CD4-positive, alpha-beta T cell treated with Interleukin-4 for 1 hour (primary cell): ENCODE results near the gene SLBP.
"Not testable (repeated sequence)": the region's sequence is repeated elsewhere in the genome, so short reads cannot be mapped to it uniquely, and the experiment has no call there.

ENCODE experiments used
- DNase-seq, 2 donors: peaks; one replicate each; pipeline ENCODE4 v3.0.0-alpha.2; 2020 to 2022

Gene SLBP

DNA sequence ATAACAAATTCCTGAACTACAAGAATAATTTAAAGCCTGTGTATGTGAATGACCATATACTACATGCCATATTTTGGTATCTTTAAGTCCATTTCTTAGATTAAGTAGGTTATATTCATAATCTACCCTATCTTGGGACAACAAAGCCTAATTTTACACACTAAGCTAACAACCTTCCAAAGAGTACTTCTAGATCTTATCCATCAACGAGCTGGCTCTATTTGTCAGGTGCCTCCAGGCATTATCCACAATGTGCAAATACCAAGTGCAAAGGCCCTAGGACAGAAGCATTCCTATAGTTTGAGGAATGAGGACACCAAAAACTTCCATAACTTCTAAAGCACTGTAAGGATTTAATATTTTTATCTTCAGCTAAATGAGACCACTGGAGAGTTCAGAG lies 3.5 kb downstream of the SLBP start:
- no peak for DNase-seq

DNA sequence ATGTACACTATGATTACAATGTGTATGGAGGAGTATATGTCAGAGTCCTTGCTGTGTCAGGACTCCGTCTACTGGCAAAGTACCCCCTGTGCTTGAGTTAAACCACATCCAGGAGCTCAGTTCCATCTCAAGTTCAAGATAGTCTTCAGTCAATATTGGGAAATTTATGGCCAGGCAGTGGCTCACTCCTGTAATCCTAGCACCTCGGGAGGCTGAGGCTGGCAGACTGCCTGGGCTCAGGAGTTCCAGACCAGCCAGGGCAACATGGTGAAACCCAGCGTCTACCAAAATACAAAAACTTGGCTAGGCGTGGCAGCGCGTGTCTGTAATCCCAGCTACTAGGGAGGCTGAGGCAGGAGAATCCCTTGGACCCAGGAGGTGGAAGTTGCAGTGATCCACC lies 5.8 kb downstream of the SLBP start:
- DNase-seq: no peak

DNA sequence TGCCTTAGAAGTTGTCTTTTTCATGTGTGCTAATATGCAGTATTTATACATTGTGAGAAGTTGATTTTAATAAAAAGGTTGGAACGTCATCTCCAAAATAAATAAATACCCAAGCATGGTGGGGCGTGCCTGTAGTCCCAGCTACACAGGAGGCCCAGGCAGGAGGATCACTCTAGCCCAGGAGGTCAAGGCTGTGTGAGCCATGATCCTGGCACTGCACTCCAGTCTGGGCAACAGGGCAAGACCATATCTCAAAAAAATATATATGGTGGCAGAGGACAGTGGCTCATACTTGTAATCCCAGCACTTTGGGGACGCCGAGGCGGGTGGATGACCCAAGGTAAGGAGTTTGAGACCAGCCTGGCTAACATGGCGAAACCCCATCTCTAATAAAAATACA lies 6.4 kb downstream of the SLBP start:
- no peak for DNase-seq

DNA sequence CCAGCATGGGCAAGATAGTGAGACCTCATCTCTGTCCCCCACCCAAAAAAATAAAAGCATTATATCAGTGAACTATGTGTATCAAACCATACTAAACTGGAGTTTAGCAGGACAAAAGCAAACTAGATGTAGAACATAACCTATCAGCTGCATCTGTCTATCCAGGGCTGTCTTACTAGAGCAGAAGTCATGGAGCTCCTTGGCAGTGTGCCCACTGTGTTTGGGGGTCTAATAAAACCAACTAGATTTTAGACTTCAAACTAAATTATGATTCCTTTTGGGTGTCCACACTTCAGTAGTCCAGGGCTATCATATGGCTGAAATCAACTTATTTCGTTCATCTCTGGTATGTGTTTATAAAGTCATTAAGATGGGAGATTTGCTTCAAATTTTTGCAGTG lies 8.3 kb downstream of the SLBP start:
- DNase-seq: no peak

DNA sequence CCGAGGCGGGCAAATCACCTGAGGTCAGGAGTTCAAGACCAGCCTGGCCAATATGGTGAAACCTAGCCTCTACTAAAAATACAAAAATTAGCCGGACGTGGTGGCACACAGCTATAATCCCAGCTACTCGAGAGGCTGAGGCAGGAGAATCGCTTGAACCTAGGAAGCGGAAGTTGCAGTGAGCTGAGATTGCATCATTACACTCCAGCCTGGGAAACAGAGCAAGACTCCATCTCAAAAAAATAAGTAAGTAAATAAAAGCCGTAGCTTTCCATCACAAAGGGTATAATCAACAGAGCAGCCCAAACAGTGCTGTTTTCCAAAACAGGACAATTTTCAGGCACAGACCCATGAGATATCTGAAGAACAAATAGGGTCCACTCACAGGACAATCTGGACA lies 10.4 kb downstream of the SLBP start:
- DNase-seq: not testable (repeated sequence)

DNA sequence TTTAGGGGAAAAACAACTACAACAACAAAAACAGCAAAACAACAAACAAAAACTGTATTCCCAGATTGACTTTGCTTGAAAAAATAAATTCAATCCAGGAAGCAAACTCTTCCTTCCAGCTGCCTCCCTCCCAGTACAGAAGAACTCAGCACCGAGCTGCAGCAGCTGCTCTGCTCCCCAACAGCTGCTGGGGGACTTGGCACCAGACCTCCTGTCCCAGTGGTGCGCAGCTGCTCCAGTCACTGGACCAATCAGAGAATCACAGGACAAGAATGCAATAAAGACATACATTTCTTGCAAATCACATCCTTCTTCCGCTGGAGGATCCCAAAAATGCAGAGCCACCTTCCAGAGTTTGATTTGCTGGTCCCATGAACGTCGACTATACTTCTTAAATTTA lies 16.2 kb downstream of the SLBP start:
- no peak for DNase-seq

DNA sequence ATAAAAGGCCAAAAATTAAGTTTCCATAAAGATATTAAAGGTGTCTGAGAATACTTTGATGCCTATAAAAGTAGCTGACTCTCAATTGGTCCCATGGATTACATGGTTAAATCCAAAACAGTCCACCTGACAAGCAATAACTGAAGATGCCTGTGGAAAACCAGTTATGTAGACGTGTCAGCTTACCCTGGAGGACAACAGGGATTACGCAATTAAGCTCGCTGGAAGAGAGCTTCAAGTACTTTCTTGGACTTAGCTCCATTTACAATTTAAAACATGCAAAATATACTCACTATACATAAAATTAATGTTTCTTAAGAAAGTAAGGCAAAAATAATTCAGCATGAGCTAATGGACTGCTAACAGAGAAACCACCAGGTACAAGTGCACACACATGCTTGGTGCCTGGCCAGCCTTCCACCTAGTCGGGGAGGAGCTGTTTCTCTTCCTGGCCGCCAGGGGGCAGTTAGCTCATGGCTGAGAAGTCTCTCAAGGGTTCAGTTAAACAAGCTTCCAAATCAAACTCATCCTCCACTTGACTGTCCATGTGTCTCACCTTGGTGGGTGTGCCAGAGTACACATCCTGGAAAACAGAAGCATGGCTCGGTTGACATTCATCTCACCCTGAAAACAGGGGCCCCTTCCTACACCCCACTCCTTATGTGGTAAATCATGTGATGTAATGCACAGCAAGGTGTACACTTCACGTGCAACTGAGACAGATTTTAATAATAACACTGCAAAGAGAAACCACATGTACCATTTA lies 18.8 kb downstream of the SLBP start:
- DNase-seq: peak; percentile 83 to 87

DNA sequence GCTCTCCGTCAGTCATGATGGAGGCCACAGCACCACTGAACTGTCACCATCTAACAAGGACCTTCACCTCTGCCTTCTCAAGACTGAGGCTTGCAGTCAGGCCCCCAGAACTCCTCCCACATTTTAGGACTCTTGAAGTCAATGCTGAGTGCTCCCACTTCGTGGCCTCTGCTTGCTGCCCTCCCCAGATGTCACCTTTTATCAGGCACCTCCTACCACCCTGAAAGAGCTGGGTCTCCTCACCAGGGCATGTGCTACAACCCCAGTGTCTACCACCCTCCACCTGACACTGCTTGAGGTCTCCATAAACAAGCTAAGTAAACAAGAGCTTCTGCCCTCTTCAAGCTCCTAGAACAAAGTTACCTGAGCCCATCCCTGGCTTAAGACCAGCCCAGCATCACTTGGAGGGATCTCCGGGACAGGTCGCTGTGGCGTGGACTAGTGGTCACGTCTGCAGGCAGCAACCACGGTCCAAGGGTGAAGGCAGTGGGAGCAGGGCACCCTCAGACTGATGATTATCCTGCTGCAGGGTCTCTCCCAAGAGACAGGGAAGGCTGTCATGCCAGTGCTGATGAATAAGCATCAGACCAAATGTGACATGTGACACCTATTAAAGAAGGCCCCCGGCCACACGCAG lies 20.3 kb downstream of the SLBP start:
- no peak for DNase-seq

DNA sequence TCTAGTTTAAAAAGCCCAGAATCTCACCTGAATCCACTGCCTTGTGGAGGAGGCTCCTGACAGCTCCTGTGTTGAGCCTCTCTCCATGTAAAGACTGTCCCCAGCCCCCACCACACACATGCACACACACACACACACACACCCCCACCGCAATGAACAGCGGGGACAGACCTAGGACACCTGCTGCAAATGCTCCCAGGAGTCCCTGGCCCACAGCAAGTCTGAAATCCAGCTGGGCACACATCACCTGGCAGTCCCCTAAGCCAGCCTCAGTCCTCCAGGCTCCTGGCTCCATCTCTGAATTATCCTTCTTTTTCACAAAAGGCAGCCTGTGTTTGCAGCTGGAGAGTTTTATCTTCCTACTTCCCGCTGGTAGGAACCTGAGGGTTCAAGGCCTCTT lies 21.4 kb downstream of the SLBP start:
- no peak for DNase-seq

DNA sequence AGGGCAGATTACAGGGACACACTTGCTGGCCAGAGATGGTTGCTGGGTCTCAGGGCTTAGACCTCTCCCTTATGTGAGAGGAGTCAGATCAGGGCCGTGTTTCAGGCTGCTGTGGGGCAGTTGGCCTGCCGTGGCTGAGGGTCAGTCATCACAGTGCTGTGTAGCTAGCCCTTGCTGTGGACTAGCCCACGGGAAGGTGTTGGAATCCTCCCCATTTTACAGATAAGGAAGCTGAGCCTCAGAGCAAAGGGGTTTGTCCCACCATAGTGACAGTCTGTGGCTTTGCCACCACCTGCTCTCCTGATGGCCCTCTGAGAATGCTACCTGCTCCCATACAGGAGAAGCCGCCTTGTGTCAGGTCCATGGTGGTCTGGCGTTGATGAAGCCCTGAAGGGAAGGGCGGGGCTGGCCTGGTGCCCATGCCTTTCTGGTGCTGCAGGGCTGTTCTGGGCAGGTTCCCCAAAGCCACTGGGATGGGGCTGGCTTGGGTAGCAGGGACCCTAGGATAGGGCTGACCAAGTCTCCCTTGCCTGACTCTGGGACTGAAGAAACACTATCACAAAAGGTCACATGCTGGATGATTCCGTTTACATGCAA lies 25.6 kb downstream of the SLBP start:
- no peak for DNase-seq

DNA sequence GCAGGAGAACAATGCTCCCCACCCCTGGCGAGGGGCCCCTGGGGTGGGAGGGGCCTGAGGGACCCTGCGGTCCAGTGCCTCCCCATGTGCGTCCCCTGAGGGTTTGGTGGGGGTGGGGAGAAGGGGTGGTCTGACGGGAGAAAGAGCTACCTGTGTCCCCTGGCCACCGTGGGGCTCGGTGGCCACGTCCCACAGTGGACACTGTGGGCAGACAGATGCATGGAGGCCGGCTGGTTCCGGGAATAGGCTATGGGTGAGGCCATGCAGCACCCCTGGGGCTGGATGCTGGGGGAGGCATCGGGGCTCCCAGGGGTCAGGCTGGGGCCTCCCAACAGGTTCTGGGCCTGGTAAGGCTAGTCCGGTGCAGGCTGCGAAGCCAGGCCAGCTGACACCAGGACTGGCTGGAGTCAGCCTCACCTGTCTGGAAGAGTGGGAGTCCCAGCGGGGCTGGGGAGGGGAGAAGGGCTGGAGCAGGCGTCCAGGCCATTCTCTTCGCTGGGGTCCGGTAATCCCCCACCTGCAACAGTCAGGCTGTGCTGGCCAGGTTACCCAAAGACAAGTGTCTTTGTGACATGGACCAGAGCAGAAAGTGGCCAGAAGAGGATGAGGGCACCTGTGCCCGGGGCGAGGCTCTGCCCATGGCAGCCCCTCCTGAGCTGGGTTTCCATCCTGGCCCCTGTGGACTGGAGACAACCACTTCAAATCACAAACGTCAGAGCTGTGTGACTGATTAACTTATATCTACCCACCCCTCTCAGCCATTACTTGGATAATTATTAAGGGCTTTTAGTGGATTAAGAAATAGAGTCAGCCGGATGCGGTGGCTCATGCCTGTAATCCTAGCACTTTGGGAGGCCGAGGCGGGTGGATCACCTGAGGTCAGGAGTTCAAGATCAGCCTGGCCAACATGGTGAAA lies 26.6 kb downstream of the SLBP start:
- DNase-seq: no peak

DNA sequence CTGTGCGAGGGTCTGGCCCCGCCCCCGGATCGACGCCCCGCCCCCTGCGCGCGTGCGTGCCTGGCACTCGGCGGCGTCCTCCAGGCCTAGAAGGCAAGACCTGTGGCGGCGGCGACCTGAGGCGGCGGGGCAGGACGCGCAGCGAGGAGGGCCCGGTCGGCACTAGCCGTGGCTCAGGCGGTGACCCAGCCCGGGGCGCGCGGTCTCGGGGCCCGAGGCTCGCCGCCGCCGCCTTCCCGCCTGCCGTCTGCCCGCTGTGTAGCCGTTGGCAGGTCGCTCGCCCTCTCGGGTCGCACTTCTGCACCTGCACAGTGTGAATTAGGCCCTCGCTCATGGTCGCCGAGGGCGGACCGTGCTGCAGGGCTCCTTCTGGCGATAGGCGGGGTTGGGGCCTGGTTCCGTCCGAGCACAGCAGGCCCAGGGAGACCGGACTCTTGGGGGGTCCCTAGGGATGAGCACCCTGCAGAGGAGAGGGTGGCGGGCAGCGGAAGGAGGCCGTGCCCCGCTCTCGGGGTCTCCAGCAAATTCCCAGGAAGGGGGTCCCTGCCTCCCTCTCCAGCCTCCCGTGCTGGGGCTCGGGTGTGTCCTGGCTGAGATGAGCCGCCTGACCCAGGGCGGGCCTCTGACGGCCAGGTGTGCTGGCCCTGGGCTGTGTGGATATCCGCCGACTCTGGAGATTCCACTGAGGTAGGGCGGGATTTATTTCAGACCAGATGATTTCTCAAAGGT lies 27.4 kb downstream of the SLBP start:
- DNase-seq: no peak

DNA sequence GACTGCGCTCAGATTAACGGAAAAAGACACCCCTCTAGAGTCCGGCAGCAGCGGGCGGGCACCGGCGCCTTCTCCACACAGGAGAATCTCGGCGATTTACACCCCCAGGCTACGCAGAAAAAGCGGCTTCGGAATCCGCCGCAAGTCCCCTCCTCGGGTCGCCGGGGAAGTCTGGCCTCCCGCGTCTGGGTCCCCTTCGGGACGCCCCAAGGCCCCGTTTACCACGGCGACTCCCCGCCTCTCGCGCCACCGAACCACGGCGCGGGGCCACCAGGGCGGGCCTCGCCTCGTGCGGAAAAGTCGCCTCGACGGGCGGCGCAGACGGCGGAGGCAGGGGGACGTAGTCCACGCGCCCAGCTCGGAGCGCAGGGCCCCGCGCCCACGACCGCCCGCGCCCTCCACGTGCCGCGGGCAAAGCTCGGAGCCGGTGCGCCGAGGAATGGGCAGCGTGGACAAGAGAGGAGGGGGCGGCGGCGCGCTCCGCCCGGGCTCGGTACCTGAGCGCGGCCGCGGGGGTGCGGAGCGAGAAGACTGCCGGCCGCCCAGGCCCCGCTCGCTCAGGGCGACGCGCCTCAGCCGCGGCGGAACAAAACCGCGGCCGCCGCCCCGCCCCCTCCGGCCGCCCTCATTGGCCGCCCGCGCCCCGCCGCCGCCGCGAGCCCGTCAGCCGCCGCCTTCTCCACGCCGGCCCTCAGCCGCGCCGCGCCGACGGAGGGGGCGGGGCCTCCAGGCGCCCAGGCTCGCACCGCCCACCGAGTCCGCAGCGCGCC lies 28.2 kb downstream of the SLBP start, which contains the start of gene FAM53A:
Gene FAM53A, minus strand, starts transcription at position 578 of the 770 bp plus-strand sequence. CDS start 15,572 bp downstream, outside the sequence.
- peak; percentile 91 to 92 for DNase-seq

DNA sequence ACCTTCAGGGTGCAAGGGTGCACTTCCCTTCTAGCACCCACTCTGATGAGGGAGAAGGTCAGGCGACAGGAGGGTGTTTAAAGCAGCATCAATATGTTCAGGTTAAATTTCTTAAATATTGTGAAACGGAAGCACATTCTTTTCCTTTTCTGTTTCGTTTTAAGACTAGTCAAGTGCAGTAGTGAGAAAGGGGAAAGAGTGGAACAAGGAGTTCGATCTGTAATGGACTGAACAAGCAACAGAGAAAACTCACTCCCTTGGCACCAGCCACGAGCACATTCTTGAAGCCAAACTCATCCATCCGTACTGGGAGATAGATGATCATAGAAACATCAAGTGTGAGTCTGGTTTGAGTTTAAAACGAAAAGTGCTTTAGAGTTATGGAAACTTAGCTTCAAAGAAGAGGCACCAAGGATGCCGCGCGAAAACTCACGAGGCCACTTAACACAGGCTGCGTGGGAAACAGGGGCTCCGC lies 28.8 kb downstream of the SLBP start:
- DNase-seq: peak in 1 of 2 donors; percentile 20

DNA sequence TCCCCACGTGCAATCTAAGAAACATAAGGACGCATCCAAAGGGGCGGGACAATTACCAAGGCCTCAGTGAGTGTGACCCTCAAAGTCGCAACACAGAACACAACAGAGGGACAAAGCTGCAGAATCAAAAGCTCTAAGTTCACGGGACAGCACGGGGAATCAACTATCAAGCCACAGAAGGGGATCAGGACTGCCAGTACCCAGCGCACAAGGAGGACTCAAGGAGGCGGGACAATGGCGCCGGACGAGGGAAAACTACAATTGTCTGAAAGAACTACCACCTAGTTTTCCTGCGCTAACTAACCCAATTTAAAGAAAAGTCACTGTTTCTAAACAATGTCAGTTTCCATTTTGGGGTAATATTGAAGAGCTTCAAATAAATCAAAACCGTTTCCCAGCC lies 29.3 kb downstream of the SLBP start:
- no peak for DNase-seq

DNA sequence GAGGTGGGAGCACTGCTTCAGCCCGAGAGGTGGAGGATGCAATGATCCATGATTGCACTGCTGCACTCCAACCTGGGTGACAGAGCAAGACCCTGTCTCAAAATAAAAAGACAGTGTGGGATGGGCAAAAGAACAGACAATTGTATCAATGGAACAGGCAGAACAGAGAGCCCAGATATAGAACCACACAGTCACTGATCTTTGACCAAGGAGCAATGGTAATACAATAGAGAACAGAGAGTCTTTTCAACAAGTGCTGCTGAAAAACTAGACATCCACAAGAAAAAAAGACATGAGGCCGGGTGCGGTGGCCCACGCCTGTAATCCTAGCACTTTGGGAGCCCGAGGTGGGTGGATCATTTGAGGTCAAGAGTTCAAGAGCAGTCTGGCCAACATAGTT lies 33.9 kb downstream of the SLBP start:
- no peak for DNase-seq

DNA sequence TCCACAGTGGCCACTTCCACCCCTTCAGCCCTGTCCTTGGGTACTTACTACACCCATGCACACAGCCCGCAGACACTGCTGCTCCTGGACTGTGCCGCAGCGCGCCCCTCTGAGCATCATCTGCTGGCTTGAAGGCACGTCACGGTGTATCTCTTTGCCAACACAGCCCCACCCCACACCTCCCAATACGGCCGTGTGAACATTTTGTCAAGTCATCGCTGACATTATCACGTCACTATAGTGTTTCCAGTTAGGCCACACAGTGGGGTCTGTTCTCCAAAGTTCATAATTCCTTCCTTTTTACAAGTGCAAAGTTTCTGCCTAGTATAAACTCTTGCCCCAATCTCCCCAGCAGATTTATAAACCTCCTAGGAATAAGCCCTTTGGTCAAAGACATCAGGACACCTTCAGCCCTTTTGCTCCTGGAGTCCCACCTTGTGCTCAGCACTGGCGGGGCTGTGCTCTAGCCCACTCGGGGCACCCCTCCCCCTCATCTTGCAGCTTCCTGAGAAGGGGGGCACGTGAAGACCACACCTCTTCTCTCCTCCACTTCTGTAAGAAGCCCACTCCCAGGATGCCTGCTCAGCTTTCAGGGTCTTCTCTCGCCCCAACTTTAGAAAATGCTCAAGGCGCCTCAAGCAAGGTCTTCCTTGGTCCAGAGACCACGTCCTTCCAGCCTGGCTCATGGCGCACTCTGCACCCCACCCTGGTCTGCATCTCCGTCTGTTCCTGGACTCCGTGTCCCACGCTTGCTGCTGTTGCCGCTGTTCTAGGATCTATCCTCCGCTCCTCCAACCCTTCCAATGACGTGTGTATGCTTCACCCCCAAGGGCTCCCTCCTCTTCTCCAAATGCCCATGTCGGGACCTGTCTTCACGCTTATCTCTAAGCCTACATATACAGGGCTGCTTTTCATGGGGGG lies 35.3 kb downstream of the SLBP start:
- DNase-seq: no peak

DNA sequence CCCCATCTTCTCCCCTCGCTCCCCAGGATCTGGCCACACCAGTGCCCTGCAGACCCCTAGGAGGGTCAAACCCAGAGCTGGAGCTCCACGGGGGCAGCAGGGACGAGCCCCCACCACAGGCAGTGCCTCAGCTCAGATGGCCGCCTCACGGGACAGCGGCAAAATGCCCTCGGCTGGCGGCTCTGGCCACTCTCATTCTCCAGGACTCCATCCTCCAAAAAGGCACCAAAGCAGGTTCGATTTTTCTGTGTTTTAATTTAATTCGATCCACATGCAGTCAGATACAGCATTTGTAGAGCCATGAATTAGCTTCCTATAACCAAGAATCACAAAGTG lies 36.3 kb downstream of the SLBP start:
- no peak for DNase-seq

DNA sequence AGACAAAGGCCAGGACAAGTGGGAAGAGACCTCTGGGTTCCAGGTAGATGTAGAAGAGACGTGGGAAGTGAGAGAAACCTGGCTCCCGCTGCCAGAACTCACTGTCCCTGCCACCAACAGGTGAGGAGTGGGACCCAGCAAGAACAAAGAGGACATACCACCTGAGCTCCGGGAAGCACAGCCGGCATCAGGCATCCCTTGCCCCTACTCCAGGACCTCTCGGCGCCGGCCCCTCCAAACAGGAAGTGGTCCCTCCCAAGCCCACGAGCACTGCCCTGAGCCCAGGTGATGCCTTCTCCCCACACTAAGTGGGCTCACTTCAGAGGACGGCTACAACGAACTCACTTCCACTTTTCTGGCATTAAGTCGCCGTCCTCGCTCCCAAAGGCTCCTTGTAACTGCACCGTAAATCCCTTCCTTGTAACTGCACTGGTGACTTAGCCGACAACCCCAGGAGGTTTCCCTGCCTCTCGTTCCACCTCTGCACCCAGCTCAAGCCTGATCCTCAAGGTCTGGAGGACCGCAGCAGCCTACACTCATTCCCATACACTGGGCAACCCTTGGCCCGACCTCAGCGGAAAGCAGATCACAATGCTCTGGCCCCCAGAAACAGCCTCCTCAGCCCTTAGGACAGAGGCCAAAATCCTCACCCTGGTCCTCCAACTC lies 36.9 kb downstream of the SLBP start:
- no peak for DNase-seq

DNA sequence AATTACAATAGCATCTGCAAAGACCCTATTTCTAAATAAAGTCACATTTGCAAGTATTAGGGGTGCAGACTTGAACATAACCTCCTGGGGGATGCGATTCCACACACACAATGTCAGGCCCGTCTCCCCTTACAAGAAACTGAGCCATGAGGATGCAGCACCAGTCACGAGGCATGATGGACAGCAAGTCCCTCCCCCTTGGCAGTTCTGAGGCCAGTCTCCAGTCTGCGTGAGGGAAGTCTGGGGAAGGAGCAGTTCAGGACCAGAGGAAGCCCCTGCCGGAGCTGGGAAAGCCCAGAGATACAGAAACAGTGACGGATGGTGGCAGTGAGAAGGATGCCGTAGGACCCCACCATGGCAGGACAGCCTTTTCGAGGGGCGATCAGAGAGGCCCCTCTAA lies 37.4 kb downstream of the SLBP start:
- DNase-seq: no peak
